Aorta (tissue), 5 donors: ENCODE results near the gene CLIP1. TPM values are rescaled to one million over a fixed set of nuclear protein-coding genes. Genes with fewer than 3 reads are reported as not detected.
"Not testable (repeated sequence)": the region's sequence is repeated elsewhere in the genome, so short reads cannot be mapped to it uniquely, and the experiment has no call there.

Experiments used
- ATAC-seq: fragments of 200-7000 bp; cut with Tn5 transposase; one replicate; pipeline ENCODE4 v1.9.1; 2022; ENCODE audit warnings: moderate library complexity; ENCODE audit not compliant: low FRiP score
- DNase-seq, 2 donors: peaks; one replicate each; pipeline ENCODE4 v3.0.0-alpha.2; 2020
- H3K27ac ChIP-seq, 2 donors: one replicate each; pipeline ENCODE4 v1.5.1; 2013; ENCODE audit warnings: low read length in 2 of 2, mild to moderate bottlenecking in 2 of 2, moderate library complexity in 2 of 2, control low read depth in 1 of 2, inconsistent platforms in 1 of 2, low read depth in 1 of 2
- H3K27me3 ChIP-seq, 2 donors: one replicate each; pipeline ENCODE4 v1.6.1; 2013; ENCODE audit warnings: control low read depth in 1 of 2, low read length in 1 of 2, mild to moderate bottlenecking in 1 of 2, moderate library complexity in 1 of 2; ENCODE audit not compliant: insufficient read depth in 2 of 2, control insufficient read depth in 1 of 2
- H3K36me3 ChIP-seq, 2 donors: one replicate each; pipeline ENCODE4 v1.6.1; 2013; ENCODE audit warnings: control low read depth in 1 of 2, low read length in 1 of 2, mild to moderate bottlenecking in 1 of 2; ENCODE audit not compliant: insufficient read depth in 2 of 2, control insufficient read depth in 1 of 2
- H3K4me1 ChIP-seq, 2 donors: one replicate each; pipeline ENCODE4 v1.6.1; 2013; ENCODE audit warnings: low read length in 2 of 2, control low read depth in 1 of 2, mild to moderate bottlenecking in 1 of 2, moderate library complexity in 1 of 2; ENCODE audit not compliant: insufficient read depth in 2 of 2, control insufficient read depth in 1 of 2
- H3K4me3 ChIP-seq, 2 donors: one replicate each; pipeline ENCODE4 v1.5.1; 2013; ENCODE audit warnings: low read length in 2 of 2, control low read depth in 1 of 2, mild to moderate bottlenecking in 1 of 2
- H3K9me3 ChIP-seq: one replicate; pipeline ENCODE4 v1.6.1; 2013; ENCODE audit warnings: mild to moderate bottlenecking, low read length; ENCODE audit not compliant: control insufficient read depth
- WGBS, 2 donors: extraction: QIAGEN DNeasy Blood & Tissue Kit; methylation state at CpG; one replicate each; pipeline ENCODE4 v1.1.7; 2013; 5-methylcytosine and 5-hydroxymethylcytosine counted together
- intact Hi-C, 2 donors: fragments of 100-400 bp; cut with DNase I; formaldehyde crosslinking; loops; one replicate each; pipeline versions ENCODE4 v1.14.2 to v1.15.0; 2022
- polyA plus RNA-seq, 2 donors: library from polyadenylated mRNA; stranded (reverse); fragments of 200-250 nt; gene quantifications; one replicate each; pipeline ENCODE4 v1.2.3, GENCODE V29; 2013
- total RNA-seq, 2 donors: library from RNA; stranded (reverse); fragmentation: NEBNext Ultra II Directional; extraction: Animal tissue kit (Norgen Biotek cat#: 25700); gene quantifications; one replicate each; pipeline ENCODE4 v1.2.1, GENCODE V29; 2021
- donor health status: healthy with polysubstance abuse.
- donor health status: Bipolar disorder and iron deficiency.
- donor health status: DM: no; HTN: no; CAD: no.
- donor health status: DM: no; HTN: no; CAD: no.
- donor health status: DM: yes; HTN: yes; CAD: no.

Gene CLIP1
- total and polyA plus RNA-seq, 4 donors = 33.2 to 182 (median 80.9) TPM

- ATAC-seq, H3K4me3 ChIP-seq, H3K27ac ChIP-seq, H3K36me3 ChIP-seq, H3K4me1 ChIP-seq, H3K9me3 ChIP-seq, DNase-seq, H3K27me3 ChIP-seq, intact Hi-C loops: not testable (repeated sequence)
- 96 to 98% methylated on average over 3 of the region's 3 CpGs for WGBS, 2 donors
Observed at GRCh38 chr12:122447825-122448224, 25.4 kb upstream of the CLIP1 start.

- H3K27ac ChIP-seq, H3K4me3 ChIP-seq, H3K36me3 ChIP-seq, H3K9me3 ChIP-seq, H3K27me3 ChIP-seq, H3K4me1 ChIP-seq, intact Hi-C loops, ATAC-seq: not testable (repeated sequence)
- DNase-seq = peak in 1 of 2 donors; percentile 17
- WGBS, 2 donors = 69 to 75% methylated on average over 6 of the region's 6 CpGs
Observed at GRCh38 chr12:122446390-122446789, 23.9 kb upstream of the CLIP1 start.

GRCh38 chr12:122444071-122444470 is 21.6 kb upstream of the CLIP1 start:
- H3K36me3 ChIP-seq, intact Hi-C loops, H3K4me3 ChIP-seq, H3K27ac ChIP-seq, H3K27me3 ChIP-seq, ATAC-seq, H3K9me3 ChIP-seq, H3K4me1 ChIP-seq: not testable (repeated sequence)
- DNase-seq = peak in 1 of 2 donors; percentile 10
- WGBS, 2 donors = 81% methylated on average over 5 of the region's 5 CpGs

- H3K4me1 ChIP-seq, H3K27ac ChIP-seq, H3K9me3 ChIP-seq, ATAC-seq, intact Hi-C loops, H3K27me3 ChIP-seq, H3K4me3 ChIP-seq, H3K36me3 ChIP-seq: not testable (repeated sequence)
- DNase-seq = peak in 1 of 2 donors; percentile 32
- WGBS, 2 donors = 96 to 97% methylated on average over 8 of the region's 8 CpGs
Observed at GRCh38 chr12:122438822-122439221, 16.4 kb upstream of the CLIP1 start.

GRCh38 chr12:122437656-122438121 is 15.2 kb upstream of the CLIP1 start:
- intact Hi-C loops = no loop called here
- 5 to 14% methylated on average over 8 of the region's 8 CpGs for WGBS, 2 donors
- Histone ChIP-seq H3K4me1 (no peaks in the 10 kb centered on the region), H3K36me3 (no peaks in the 10 kb centered on the region), H3K27me3 (no peaks in the 10 kb centered on the region), H3K4me3 (no peak overlapping the region), H3K9me3 (no peaks in the 10 kb centered on the region), H3K27ac (no peak overlapping the region)
- ATAC-seq (peak; percentile 80), DNase-seq (peak; percentile 84 to 89)

GRCh38 chr12:122435186-122435585 is 12.7 kb upstream of the CLIP1 start:
- H3K9me3 ChIP-seq = no peaks in the 10 kb centered on the region
- ATAC-seq (no peak), DNase-seq (no peak)
- 92 to 93% methylated on average over 4 of the region's 4 CpGs for WGBS, 2 donors
- H3K27ac ChIP-seq = no peak overlapping the region
- intact Hi-C loops = no loop called here
- H3K4me3 ChIP-seq = no peak overlapping the region
- no peaks in the 10 kb centered on the region for H3K27me3 ChIP-seq
- no peaks in the 10 kb centered on the region for H3K36me3 ChIP-seq
- H3K4me1 ChIP-seq = no peaks in the 10 kb centered on the region

GRCh38 chr12:122429043-122429442 is 6.6 kb upstream of the CLIP1 start:
- H3K4me3 ChIP-seq, ATAC-seq, H3K4me1 ChIP-seq, intact Hi-C loops, H3K27me3 ChIP-seq, DNase-seq, H3K9me3 ChIP-seq, H3K36me3 ChIP-seq, H3K27ac ChIP-seq: not testable (repeated sequence)
- 99% methylated on average over 5 of the region's 5 CpGs for WGBS, 2 donors

GRCh38 chr12:122427403-122427802 is 4.9 kb upstream of the CLIP1 start:
- Histone ChIP-seq H3K36me3 (no peaks in the 10 kb centered on the region), H3K4me1 (no peaks in the 10 kb centered on the region), H3K27me3 (no peaks in the 10 kb centered on the region), H3K27ac (no peak overlapping the region), H3K9me3 (no peaks in the 10 kb centered on the region), H3K4me3 (no peak overlapping the region)
- ATAC-seq = no peak
- 95 to 97% methylated on average over 9 of the region's 9 CpGs for WGBS, 2 donors
- DNase-seq = peak in 1 of 2 donors; percentile 24
- intact Hi-C loops = no loop called here

- no peaks in the 10 kb centered on the region for H3K9me3 ChIP-seq
- DNase-seq = peak in 1 of 2 donors; percentile 57
- peak overlapping the region in 1 of 2 donors; percentile 96 for H3K27ac ChIP-seq
- intact Hi-C loops = loop anchor here in 1 of 2 donors (5.0 kb wide), 1 partner anchor 49 kb away; no protein-coding TSS in a partner anchor
- no peak for ATAC-seq
- peak overlapping the region; percentile 89 to 99 for H3K4me3 ChIP-seq
- H3K4me1 ChIP-seq = no peaks in the 10 kb centered on the region
- H3K27me3 ChIP-seq = no peaks in the 10 kb centered on the region
- no peaks in the 10 kb centered on the region for H3K36me3 ChIP-seq
- 21% methylated on average over 21 of the region's 21 CpGs for WGBS, 2 donors
Observed at GRCh38 chr12:122423258-122424165, 1.0 kb upstream of the CLIP1 start.
